Activated CD4-positive, alpha-beta T cell treated with anti-CD3 and anti-CD28 coated beads, Interleukin-2, amount 50 U/mL, for 24 hours (primary cell): ENCODE measurements around the gene TRMT11.
"Not testable (repeated sequence)": the region's sequence is repeated elsewhere in the genome, so short reads cannot be mapped to it uniquely, and the experiment has no call there.

Experiments used
- DNase-seq, 2 donors: peaks; one replicate each; pipeline ENCODE4 v3.0.0-alpha.2; 2020; ENCODE audit warnings: low read depth in 1 of 2, low spot score in 1 of 2

The TRMT11 gene

DNA sequence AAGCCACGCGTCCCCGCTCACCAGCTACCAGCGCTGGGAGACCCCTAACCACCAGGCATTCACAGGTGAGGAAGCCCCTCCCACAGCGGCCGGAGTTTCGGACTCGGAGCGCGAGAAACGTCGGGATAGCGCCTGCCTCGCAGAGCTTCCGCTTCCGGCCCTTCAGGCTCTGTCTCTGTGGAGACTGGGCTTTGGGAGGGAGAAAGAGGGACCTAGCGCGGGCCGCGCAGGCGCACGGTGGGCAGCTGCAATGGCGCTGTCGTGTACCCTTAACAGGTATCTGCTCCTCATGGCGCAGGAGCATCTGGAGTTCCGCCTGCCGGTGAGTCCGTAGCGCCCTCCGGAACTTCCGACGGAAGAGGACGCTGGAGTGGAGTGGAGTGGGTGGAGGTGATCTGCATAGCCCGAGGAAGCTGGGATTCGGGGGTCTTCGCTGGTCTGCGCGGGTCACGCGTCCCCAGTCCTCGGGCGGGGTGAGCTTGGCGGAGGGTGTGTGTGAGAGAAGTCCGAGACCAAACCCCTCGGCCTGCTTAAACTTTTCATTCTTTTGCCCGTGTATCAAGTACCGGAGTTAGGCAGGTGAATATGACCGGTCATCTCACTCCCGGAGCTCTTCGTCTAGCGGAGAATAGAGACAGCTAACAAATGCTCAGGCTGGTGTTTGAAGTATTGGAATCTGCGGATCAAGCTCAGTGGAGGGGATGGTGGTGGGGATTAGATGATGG, at the start of gene TRMT11:
TRMT11 (plus strand) TSS at position 240 of the 725 bp plus-strand sequence; CDS start at position 251, 11 bp downstream.
- peak; percentile 63 to 80 for DNase-seq

DNA sequence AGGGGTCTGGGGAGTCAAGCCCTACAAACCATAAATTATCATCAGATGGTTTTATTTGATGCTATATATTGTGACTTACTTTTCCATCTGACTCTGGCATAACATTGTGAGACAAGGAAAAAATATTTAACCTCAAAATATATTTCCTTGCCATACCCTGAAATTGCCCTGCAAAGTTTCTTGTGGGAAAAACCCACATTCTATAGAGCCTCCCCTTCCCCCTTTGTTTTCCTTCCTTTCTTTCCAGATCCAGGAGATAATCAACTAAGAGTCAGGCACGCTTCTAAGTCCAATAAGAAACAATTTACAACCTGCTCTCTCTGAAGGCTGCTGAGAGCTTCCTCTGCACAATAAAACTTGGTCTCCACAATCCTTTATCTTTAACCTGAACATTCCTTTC, 47.3 kb upstream of the TRMT11 start:
- DNase-seq: no peak

DNA sequence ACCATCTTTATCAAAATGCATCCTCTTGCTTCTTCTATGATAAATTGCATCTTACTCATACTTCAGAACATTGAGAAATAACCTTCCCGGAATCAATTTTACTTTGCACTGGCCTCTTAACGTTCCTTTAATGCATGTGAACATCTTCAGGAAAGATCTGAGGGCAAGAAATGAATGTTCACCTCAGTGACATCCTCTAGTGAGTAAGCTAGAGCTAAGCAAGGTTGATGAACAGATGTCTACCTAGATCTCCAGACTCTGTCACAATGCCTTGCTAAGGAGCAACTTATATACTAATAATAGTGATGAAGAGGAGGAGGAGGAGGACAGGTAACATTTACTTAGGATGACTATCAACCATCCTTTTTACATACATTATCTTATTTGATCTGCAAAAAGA, 46.5 kb upstream of the TRMT11 start:
- DNase-seq: no peak

DNA sequence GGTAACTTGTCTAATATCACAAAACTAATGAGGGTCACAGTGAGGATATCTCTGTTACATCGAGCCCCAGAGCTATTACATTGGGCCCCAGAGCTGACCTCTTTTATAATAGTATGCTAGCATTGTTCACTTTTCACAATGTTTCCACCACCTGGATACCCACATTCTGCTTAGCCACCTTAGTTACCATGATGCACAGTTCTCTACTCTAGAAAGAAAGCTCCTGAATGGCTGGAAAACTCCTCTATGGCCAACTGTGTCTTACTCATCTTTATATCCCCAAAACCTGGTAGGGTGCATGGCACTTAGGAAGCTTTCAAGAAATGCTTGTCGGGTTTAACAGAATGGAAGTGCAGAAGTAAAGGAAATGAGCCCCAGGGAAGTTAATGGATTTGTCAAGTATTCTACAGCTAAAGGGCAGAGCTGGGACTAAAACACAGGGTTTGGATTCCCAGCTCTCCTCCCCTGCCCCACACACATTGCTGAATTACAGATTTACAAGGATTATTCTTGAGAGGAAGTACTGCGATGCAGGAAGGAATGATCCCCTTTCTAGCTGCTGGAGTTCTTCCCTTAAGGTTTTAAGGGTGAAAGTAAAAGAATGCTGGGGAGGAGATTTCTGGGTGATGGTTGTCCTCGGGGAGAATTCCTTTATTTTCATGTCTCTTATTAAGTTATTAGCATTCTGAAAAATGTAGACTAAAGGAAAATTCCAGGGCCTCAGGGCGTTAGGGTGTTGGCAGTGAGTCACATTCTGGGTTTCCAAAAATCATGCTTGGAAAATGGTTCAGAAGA, 45.9 kb upstream of the TRMT11 start:
- DNase-seq: no peak

DNA sequence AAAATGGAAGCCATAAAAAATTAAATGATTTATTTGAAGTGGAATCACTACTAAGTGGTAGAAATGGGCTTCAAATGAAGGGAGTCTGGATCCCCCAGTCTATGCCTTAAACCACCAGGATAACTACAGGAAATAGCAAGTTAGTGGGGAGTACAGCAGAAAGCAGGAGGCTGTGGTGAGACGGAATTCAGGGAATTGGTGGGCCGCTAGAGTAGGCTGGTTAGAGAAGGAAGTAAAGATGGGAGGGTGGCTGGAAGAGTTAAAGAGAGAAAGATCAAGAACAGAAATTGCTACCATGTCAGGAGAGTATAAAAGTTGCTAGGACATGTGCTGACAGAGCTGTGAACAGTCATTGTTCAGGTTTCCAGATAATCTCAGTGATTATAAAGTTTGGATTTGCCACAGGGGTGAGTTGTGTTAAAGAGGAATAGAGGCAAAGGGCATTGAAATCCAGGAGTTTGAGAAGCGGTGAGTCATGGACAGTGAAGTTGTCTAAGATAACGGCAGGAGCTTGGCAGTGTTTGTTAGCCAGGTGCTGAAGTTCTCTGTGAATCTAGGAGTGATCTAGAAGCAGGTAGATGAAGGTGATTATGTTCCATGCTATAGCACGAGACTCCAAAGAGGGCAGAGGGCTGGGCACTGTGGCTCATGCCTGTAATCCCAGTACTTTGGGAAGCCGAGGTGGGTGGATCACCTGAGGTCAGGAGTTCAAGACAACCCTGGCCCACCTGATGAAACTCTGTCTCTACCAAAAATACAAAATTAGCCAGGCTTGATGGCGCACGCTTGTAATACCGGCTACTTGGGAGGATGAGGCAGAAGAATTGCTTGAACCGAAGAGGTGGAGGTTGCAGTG, 43.4 kb upstream of the TRMT11 start:
- no peak for DNase-seq

DNA sequence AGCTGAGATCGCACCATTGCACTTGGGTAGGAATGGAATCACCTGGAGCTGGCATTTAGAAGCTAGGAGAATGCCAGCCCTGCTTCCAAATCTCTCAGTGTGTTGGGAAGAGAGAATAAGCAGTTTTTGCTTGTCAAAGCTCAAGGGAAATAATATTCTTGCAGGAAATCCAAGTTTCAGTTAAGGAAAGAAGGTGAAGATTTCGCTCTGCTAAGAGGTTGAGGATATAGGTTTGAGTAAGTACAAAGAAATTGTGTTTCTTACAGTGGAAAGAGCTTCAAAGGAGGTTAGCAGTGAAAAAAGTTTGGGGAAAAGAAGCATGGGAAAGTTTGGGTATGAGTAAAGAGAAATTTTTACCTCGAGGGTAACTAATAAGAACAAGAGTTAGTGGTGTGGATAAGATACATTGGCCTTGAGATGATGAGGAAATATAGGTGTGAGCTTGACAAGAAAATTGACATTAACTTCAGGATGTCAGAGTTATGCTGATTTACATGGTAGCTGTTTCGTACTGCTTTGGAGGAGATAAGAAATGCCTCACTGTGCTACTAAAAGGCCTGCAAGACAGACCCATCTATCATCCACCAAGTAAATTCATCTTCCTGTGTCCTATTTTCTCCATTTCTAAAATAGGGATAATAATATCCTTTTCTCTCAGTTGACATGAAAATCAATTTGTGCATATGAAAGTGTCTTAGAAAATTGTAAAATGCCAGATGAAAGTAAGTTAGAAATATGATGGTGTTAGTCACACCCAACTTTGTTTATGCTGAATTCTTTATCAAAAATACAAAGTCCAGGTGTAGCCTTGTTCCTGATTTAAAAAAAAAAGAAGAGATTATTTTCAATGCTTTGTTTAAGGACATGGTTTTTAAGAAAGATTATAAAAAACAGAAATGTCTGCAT, 42.6 kb upstream of the TRMT11 start:
- no peak for DNase-seq

DNA sequence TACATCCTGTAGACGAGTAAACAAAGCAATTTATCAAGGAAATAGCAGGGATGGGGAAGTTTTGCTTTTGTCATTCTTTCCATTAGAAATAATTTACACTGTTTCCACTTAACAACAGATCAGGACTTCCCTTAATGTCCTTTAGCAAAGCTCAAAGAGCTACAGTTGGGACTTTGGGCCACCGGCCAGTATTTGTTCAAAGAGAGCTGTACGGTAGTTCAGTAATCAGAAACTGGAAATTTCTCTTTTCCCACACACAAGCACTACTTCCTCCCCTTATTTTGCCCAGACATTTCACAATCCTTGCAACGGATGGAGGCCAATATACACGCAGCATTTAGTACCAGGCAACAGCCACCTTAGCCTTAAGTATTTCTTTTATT, 41.9 kb upstream of the TRMT11 start:
- no peak for DNase-seq

DNA sequence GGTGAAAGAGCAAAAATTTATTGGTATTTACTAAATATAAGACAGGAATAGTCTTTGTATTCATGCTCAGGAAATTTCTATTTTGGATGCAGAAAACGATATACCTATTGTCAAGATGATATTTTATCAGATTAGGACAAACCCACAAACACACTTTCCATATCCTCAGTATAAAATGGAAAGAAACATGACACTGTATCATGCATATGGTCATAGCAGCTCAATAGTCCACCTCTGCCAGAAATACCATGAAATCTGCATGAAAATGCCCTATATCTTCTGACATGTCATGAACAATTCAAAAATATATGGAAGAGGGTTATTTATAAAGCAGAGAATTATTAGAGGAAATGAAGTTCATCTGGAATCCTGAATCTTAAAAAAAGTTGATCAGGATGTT, 41.4 kb upstream of the TRMT11 start:
- no peak for DNase-seq

DNA sequence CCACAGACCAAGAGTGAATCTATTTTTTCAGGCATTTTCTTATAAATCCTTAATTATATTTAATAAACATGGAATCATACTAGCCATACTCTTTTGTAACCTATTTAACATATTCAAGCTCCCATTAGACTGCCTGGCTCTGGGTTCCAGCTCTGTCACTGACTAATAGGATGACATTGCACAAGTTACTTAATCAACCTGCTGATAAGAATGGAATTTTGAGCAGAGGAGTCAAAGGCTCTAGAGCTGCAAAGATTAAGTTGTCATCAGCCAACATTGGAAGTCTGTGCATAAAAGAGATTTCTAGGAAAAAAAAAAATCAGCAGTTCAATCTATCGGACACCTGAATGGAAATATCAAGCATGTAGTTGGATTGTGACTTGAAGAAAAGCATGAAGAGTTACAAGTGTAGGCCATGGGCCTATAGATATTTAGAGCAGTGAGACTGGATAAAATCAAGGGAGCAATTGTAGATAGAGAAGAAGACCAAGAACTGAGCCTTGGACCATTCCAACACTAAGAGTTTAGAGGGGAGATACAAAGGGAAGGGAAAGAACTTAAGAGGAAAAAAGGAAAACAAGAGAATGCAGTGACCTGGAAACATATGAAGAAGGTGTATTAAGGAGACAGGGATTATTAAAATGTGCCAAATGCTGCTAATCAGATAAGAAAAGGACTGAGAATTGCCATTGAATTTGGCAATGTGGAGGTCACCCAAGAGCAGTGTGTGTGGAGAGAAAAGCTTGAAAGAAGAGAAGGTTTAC, 40.8 kb upstream of the TRMT11 start:
- no peak for DNase-seq

DNA sequence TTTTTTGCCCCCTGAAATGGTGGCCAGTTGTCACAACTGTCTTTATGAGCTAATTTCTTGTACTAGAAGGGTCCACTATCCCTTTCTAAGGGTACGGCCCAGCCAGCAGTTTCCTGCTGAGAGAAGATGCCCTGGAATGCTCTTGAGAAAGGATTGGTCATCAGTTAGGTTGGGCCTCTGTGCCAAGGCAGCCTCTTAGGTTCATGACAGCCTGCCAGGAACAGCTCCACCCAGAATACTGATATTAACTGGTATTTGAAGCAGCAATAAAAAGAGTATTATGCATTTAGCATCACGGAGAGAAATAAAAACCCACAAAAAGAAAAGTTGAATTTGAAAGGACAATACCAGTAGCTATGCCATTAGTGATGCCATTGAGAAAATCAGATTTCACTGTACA, 38.7 kb upstream of the TRMT11 start:
- DNase-seq: no peak

DNA sequence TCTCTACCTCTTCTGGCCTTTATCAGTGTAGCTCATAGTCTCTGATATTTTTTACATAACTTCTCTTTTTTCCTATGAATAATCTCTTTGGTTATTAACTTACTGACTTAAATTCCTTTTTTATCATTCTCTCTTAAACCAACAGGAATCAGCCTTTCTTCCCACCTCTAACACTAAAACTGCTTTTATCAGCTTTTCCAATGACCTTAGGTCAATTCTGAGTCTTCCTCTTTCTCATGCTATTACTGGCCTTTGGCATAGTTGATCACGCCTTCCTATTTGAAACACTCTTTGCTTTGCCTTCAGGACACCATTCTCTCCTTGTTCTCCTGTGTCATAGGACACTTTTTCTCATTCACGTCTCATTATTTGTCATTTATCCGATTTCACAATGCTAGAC, 37.9 kb upstream of the TRMT11 start:
- no peak for DNase-seq

DNA sequence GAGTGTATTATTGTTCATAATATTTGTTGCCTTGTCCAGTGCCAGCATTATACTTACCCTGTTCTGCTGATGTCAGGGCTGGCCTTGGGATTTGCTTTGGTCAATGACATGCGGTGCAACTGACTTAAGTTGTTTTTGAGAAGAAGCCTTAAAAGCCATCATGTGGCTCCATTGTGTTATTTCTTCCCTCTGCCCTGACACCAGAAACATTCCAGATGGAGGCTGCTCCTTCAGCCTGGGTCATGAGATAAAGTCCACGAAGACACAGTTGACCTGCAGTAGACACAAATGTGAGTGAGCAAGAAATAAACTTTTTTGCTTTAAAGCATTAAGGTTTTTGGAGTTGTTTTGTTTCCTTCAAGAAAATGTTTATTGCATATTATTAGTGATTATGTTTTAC, 37.3 kb upstream of the TRMT11 start:
- no peak for DNase-seq

DNA sequence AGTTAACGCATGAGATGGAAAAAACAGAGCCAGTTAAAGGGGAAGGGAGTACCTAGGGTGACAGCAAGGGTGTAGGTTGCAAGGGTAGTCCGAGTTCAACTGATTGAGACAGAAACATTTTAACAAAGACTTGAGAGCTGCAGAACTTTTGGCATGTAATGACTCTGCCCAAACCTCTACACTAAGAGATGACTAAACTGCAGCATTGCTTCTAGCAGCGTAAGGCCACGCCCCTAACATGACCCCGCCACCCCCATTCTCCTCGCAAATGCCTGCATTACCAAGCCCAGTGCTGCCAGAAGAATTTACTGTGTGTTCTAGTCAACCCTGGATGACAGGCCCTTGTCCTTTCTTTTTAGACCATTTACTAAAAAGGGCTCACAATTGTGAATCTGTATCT, 36.0 kb upstream of the TRMT11 start:
- DNase-seq: no peak

DNA sequence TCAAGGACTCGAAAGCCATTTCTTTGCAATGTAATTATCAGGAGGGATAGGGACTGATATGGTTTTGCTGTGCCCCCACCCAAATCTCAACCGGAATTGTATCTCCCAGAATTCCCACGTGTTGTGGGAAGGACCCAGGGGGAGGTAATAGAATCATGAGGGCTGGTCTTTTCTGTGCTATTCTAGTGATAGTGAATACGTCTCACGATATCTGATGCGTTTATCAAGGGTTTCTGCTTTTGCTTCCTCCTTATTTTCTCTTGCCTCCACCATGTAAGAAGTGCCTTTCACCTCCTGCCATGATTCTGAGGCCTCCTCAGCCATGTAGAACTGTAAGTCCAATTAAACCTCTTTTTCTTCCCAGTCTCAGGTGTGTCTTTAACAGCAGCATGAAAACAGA, 35.6 kb upstream of the TRMT11 start:
- DNase-seq: not testable (repeated sequence)

DNA sequence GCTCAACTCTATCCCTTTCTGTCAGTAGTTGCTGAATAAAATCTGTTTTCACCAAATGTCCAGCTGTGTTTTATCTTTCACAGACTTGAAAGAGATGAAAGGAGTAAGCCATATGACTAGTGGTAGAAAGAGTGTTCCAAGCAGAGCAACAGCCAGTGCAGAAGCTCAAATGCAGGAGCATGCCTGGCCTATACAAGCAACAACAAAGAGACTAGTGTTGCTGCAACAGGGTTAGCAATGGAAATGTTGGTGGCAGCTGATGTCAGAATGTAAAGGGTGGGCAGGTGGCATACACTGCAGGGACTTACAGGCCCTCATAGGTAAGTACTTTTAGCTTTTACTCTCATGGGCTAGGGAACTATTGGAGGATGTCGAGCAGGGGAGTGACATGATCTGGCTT, 35.0 kb upstream of the TRMT11 start:
- DNase-seq: no peak

DNA sequence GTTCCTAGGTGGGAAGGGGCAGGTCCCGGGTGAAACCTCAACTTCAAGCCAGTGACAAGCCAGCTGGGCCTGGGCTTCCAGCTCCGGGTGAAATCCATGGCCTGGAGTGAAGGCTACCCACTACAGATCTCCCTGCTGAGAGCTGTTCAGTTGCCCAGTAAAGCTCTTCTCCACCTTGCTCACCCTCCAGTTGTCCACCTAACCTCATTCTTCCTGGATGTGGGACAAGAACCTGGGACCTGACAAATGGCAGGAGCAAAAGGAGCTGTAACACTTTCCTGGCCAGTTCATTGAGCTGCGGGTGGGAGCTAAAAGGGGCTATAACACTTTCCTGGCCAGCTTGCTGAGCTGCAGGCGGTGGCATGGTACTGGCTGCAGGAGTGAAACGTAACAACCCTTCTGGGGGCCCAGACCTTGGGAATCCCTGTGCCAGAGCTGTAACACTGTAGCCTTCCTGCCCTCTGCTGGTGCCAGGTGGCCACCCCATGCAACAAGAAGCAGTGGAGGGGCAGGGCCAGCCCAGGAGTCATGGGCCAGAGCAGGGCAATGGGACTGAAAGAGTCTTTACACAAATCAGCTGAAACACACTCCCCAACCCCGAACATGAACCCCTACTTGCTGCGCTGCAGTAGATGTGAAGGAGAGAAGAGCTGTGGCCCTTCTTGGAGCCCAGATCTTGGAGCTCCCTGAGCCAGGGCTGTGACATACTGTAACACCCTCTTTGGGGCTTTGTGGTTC, 33.4 kb upstream of the TRMT11 start:
- DNase-seq: no peak

DNA sequence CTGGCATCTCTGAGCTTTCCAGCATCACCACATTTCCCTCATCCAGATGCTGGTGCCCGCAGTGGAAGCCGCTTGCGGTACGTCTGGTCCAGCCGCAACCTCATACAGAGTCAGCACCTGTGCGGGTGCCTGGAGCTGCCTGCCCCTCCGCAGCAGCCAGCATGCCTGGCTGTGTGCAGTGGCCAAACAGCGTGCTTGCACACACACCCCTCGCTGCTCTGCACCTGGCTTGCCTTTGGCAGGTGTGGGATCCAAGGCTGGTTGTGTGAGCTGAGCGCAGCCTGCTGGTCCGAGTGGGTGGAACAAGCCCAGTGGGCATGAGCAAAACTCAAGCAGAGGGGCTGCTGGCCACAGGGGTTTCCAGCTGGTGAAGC, 32.9 kb upstream of the TRMT11 start:
- DNase-seq: no peak

DNA sequence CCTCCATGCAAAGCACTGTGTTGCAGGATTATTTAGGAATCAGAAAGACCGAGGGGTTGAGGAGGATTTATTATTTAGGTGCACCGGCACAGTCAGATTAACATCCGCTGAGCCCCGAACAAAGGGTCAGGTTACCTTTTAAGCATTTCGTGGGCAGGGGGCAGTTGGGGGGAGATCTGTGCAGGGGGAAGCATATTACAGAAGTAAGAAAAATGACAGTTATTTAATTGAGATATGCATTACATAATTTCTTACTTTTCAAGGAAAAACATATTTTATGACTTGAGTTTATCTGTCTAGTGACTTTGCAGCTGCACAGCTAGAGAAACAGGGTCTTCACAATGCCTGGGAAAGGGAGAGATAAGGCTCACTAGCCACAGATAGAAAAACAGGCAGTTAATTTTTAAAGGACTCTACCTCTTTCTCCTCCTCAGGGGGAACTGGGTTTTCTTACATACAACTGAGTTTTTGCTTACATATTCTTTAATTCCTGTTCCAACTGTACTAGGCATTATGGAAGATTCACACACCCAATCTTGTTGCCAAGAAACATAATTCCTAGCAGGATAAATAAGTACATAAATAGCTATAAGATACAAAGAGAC, 31.5 kb upstream of the TRMT11 start:
- no peak for DNase-seq

DNA sequence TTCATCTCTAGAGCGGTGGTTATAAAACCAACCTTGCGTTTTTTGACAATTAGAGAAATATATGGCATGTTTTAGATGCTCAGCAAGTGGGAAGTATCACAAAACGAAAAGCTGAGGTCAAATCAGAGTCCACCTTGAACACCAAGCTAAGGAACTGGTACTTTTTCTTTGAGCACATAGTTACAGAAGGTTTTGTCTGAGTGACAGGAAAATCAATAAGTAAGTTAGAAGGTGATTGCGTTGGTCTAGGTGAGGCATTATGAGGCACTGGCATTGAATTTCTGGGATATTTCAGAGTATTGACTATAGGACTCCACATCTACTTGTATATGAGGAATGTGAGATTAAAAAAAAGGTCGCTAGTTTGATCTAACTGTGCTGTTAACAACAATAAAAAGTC, 30.4 kb upstream of the TRMT11 start:
- DNase-seq: no peak
